D721Med (cell line): ENCODE results near the gene NEURL1.

ENCODE experiments used
- DNase-seq: peaks from one replicate; pipeline ENCODE4 v3.0.0; 2011; ENCODE audit warnings: low spot score; ENCODE audit not compliant: insufficient read length
- FAIRE-seq: peaks from 2 replicates; lab custom pipeline; 2011; peaks lifted over from hg19 to GRCh38; lab: Jason Lieb, UNC
- TF ChIP-seq, protein P1 (sequence below): IDR thresholded peaks from 2 replicates; pipeline ENCODE4 v1.5.1; 2012; ENCODE audit warnings: mild to moderate bottlenecking, control low read depth; ENCODE audit not compliant: insufficient read depth; ENCODE audit errors: missing control alignments

The NEURL1 gene

DNA sequence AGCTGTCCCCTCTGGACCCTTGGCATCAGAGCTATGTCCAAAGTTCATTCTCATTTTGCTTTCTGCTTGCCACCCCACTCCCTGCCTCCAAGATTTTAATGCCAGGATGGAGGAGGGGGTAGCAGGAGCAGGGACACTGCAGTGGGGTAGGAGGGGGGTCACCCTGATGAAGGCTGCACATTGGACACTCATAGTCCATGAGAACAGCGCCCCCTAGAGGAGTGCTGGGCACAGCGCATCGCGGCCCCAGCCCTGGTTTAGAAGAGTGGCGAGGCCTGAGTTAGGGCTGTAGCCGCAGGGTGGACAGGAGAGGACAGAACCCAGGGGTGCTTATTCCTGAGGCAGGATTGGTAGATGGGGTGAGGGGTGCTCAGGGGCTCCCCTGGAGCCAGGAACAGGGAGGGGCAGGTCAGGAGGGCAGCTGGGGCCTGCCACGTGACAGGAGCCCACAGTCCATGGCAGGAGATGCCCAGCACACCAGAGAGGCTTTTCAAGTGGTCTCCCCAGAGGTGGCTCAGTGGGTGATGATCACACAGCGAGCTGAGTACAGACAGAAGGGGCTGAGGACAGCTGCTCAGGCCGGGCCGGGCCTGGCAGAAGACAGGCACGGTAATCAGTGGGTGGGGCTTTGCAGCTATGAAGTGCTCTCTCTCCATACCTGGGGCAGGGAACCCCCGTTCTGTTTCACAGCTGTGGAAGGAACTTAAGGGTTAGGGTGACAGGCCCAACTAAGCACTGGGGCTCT lies 71.4 kb downstream of the NEURL1 start:
- DNase-seq, result peak; percentile 89
- no peak for FAIRE-seq

DNA sequence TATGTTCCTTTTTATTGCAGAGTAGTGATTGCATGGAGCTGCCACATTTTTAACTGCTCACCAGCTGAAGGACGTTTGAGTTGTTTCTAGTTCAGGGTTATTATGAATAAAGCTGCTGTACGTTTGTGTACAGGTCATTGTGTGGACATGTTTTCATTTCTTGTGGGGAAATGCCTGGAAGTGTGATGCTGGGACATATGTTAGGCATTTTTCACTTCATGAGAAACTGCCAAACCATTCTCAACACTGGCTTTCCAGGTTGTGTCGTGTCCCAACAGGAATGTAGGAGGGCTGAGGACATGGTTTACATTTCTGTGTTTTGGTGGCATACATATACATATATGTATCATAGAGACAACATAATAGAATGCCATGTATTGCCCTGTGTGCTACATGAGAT lies 73.0 kb downstream of the NEURL1 start:
- TF ChIP-seq, protein P1, sequence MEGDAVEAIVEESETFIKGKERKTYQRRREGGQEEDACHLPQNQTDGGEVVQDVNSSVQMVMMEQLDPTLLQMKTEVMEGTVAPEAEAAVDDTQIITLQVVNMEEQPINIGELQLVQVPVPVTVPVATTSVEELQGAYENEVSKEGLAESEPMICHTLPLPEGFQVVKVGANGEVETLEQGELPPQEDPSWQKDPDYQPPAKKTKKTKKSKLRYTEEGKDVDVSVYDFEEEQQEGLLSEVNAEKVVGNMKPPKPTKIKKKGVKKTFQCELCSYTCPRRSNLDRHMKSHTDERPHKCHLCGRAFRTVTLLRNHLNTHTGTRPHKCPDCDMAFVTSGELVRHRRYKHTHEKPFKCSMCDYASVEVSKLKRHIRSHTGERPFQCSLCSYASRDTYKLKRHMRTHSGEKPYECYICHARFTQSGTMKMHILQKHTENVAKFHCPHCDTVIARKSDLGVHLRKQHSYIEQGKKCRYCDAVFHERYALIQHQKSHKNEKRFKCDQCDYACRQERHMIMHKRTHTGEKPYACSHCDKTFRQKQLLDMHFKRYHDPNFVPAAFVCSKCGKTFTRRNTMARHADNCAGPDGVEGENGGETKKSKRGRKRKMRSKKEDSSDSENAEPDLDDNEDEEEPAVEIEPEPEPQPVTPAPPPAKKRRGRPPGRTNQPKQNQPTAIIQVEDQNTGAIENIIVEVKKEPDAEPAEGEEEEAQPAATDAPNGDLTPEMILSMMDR, result no peak
- DNase-seq, result no peak
- FAIRE-seq, result no peak

More for the DNA sequence above, 71.4 kb downstream of the NEURL1 start:
- TF ChIP-seq, protein P1, result peak; percentile 58

DNA sequence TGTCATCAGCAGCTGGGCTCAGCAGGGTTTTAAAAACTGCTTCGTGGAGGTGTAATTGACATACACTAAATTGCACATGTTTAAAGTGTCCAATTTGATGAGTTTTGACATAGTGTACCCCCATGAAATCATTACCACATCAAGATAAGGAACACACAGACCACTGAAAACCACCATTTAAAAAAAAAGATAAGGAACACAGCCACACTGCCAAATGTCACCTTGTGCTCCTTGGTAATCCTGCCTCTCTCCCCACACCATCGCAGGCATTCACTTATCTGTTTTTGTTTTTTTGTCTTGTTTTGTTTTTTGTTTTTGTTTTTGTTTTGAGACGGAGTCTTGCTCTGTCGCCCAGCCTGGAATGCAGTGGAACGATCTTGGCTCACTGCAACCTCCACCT lies 75.0 kb downstream of the NEURL1 start:
- TF ChIP-seq, protein P1, result no peak
- DNase-seq (no peak), FAIRE-seq (no peak)

DNA sequence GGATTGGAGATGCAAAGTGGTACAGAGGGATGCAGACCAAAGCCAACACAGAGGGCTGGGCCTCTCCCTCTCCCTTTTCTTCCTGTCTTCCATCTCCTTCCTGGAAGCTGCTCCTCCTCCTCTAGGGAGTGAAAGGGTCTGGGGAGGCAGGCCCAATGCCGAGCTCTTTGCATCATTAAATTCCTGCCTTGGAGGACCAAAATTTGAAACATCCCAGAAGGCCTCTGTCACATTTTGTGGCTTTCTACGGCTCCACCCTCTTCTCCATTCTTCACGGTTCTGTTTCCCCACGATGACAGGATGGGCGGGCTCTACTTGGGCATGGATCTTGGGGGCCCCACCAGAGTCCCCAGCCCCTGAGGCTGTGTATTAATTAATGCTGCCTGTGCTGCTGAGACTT lies 76.4 kb downstream of the NEURL1 start:
- no peak for FAIRE-seq
- DNase-seq, result no peak

DNA sequence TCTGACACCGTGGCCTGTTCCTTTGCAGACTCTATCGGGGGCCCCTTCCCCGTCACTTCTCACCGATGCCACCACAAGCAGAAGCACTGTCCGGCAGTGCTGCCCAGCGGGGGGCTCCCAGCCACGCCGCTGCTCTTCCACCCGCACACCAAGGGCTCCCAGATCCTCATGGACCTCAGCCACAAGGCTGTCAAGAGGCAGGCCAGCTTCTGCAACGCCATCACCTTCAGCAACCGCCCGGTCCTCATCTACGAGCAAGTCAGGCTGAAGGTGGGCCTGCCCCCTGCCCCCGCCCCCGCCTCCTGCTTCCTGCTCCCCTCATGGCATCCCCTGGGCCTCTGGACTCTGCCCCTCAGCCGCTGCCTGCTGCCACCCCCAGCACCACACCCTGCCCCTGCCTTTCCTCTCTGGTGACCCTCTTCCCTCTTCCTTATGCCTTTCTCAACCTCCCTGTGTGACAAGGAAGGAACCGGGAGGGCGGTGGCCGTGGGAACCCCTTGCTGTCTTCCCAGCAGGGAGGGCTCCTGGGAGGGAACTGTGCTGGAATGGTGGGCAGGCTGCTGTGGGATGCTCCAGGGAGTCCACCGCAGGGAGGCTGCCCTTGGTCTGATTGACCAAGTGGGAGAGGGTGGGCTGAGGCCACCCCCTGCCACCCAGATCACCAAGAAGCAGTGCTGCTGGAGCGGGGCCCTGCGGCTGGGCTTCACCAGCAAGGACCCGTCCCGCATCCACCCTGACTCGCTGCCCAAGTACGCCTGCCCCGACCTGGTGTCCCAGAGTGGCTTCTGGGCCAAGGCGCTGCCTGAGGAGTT lies 77.5 kb downstream of the NEURL1 start:
- DNase-seq (no peak), FAIRE-seq (no peak)
- TF ChIP-seq, protein P1, result no peak

More for the DNA sequence above, 76.4 kb downstream of the NEURL1 start:
- TF ChIP-seq, protein P1, result no peak

DNA sequence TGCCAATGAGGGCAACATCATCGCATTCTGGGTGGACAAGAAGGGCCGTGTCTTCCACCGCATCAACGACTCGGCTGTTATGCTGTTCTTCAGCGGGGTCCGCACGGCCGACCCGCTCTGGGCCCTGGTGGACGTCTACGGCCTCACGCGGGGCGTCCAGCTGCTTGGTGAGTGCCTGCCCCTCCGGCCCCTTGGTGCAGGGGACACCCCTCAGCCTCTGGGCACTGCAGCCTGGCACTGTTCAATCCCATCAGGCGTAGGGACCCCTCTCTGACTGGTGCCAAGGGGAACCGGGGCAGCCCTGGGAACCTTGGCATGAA lies 78.1 kb downstream of the NEURL1 start:
- FAIRE-seq (no peak), DNase-seq (no peak)
- TF ChIP-seq, protein P1, result no peak
